Measurements from ENCODE around the gene SYCP1. TPM values are rescaled to one million over a fixed set of nuclear protein-coding genes. Genes with fewer than 3 reads are reported as not detected.

Gene SYCP1
- total and polyA plus RNA-seq, 2 of the 13 experiments (the other 11 are each of a cell fraction or from before 2014, with no cell fraction given) = not detected

GRCh38 chr1:115036814-115037507 lies 182.3 kb downstream of the SYCP1 start (continued):
- no peak for TF ChIP-seq THAP9 (CRISPR knock-in tag; IDR thresholded peaks at IDR 0.05; ENCODE audit: borderline replicate concordance)
- no peak for TF ChIP-seq HNRNPL (IDR thresholded peaks at IDR 0.05; ENCODE audit: low read depth, low read length)
- no peak for TF ChIP-seq ZNF614 (CRISPR knock-in tag; IDR thresholded peaks at IDR 0.05; ENCODE audit: borderline replicate concordance)
- no peak for TF ChIP-seq CTCF (CRISPR knock-in tag; IDR thresholded peaks at IDR 0.05)
- TF ChIP-seq SALL1 (CRISPR knock-in tag; IDR thresholded peaks at IDR 0.05) = no peak
- TF ChIP-seq, protein P1, sequence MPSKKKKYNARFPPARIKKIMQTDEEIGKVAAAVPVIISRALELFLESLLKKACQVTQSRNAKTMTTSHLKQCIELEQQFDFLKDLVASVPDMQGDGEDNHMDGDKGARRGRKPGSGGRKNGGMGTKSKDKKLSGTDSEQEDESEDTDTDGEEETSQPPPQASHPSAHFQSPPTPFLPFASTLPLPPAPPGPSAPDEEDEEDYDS (CRISPR knock-in tag; IDR thresholded peaks at IDR 0.05) = no peak
- TF ChIP-seq SSRP1 (CRISPR knock-in tag; IDR thresholded peaks at IDR 0.05) = no peak
- TF ChIP-seq ZNF800 (CRISPR knock-in tag; IDR thresholded peaks at IDR 0.05) = no peak
- no peak for TF ChIP-seq POLR2AphosphoS2 (IDR thresholded peaks at IDR 0.05; ENCODE audit: low read depth, low read length)
- no peak for TF ChIP-seq NFE2L2 (IDR thresholded peaks at IDR 0.05; ENCODE audit: low read length)
- no peak for TF ChIP-seq TOE1 (CRISPR knock-in tag; IDR thresholded peaks at IDR 0.05)
- no peak for TF ChIP-seq CREB3 (CRISPR knock-in tag; IDR thresholded peaks at IDR 0.05)
- no peak for TF ChIP-seq REL (CRISPR knock-in tag; conservative IDR thresholded peaks at IDR 0.05)
- TF ChIP-seq AGO2 (optimal IDR thresholded peaks at IDR 0.05; ENCODE audit: low read depth, low read length) = no peak
- peak; percentile 19; the same call in 1 of the 2 replicates for TF ChIP-seq SAP130 (CRISPR knock-in tag; IDR thresholded peaks at IDR 0.05; ENCODE audit: low read depth)
- TF ChIP-seq ZBTB20 (CRISPR knock-in tag; IDR thresholded peaks at IDR 0.05; ENCODE audit: borderline replicate concordance, low read depth) = peak; percentile 22; the same call in 1 of the 2 replicates
- TF ChIP-seq ZNF362 (CRISPR knock-in tag; IDR thresholded peaks at IDR 0.05; ENCODE audit: borderline replicate concordance) = no peak
- TF ChIP-seq ZNF83 (CRISPR knock-in tag; IDR thresholded peaks at IDR 0.05; ENCODE audit: borderline replicate concordance) = no peak
- TF ChIP-seq SOX6 (IDR thresholded peaks at IDR 0.05) = no peak
- peak; percentile 66; the same call in 1 of the 2 replicates for TF ChIP-seq SOX6 (CRISPR knock-in tag; IDR thresholded peaks at IDR 0.05)
- TF ChIP-seq HMG20B (CRISPR knock-in tag; conservative IDR thresholded peaks at IDR 0.05) = no peak
- no peak for TF ChIP-seq NFE2 (CRISPR knock-in tag; IDR thresholded peaks at IDR 0.05)
